Neutrophil (primary cell): ENCODE measurements around the gene NEMP2.

Experiments
- H3K27ac ChIP-seq: fragments of 200-600 bp; sonication (generic); 2 replicates; pipeline ENCODE4 v1.5.1; 2016; ENCODE audit warnings: mild to moderate bottlenecking, moderate library complexity
- H3K27me3 ChIP-seq: fragments of 200-600 bp; sonication (generic); 2 replicates; pipeline ENCODE4 v1.6.0; 2016; ENCODE audit warnings: mild to moderate bottlenecking
- H3K36me3 ChIP-seq: fragments of 200-600 bp; sonication (generic); 2 replicates; pipeline ENCODE4 v1.5.1; 2017
- H3K4me1 ChIP-seq, 2 experiments: fragments of 200-600 bp in 1 of 2; sonication (generic) in 1 of 2; 1 replicate in 1 of 2; 2 replicates in 1 of 2; pipeline versions ENCODE4 v1.5.1 to v1.6.1; 2013 to 2016; ENCODE audit warnings: low read depth in 1 of 2, low read length in 1 of 2, mild to moderate bottlenecking in 1 of 2, moderate library complexity in 1 of 2; ENCODE audit not compliant: control insufficient read depth in 1 of 2, insufficient read depth in 1 of 2
- H3K4me3 ChIP-seq, 2 experiments: fragments of 200-600 bp in 1 of 2; sonication (generic) in 1 of 2; 1 replicate in 1 of 2; 2 replicates in 1 of 2; pipeline ENCODE4 v1.5.1; 2013 to 2016; ENCODE audit warnings: low read depth in 1 of 2, low read length in 1 of 2, mild to moderate bottlenecking in 1 of 2, moderate library complexity in 1 of 2
- H3K9me3 ChIP-seq: fragments of 200-600 bp; sonication (generic); 2 replicates; pipeline ENCODE4 v1.5.1; 2016
- TF ChIP-seq, protein P1 (sequence below): fragments of 200-600 bp; sonication (generic); IDR thresholded peaks from 2 replicates; pipeline ENCODE4 v1.5.1; 2016; ENCODE audit warnings: antibody characterized with exemption

NEMP2 gene

GRCh38 chr2:190481339-190481738, 53.2 kb downstream of the NEMP2 start:
- Histone ChIP-seq H3K4me1 (no peaks in the 10 kb centered on the region), H3K27me3 (no peaks in the 10 kb centered on the region), H3K36me3 (no peaks in the 10 kb centered on the region), H3K27ac (no peak overlapping the region), H3K4me3 (no peak overlapping the region), H3K9me3 (no peaks in the 10 kb centered on the region)
- TF ChIP-seq, protein P1, sequence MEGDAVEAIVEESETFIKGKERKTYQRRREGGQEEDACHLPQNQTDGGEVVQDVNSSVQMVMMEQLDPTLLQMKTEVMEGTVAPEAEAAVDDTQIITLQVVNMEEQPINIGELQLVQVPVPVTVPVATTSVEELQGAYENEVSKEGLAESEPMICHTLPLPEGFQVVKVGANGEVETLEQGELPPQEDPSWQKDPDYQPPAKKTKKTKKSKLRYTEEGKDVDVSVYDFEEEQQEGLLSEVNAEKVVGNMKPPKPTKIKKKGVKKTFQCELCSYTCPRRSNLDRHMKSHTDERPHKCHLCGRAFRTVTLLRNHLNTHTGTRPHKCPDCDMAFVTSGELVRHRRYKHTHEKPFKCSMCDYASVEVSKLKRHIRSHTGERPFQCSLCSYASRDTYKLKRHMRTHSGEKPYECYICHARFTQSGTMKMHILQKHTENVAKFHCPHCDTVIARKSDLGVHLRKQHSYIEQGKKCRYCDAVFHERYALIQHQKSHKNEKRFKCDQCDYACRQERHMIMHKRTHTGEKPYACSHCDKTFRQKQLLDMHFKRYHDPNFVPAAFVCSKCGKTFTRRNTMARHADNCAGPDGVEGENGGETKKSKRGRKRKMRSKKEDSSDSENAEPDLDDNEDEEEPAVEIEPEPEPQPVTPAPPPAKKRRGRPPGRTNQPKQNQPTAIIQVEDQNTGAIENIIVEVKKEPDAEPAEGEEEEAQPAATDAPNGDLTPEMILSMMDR, result no peak

DNA sequence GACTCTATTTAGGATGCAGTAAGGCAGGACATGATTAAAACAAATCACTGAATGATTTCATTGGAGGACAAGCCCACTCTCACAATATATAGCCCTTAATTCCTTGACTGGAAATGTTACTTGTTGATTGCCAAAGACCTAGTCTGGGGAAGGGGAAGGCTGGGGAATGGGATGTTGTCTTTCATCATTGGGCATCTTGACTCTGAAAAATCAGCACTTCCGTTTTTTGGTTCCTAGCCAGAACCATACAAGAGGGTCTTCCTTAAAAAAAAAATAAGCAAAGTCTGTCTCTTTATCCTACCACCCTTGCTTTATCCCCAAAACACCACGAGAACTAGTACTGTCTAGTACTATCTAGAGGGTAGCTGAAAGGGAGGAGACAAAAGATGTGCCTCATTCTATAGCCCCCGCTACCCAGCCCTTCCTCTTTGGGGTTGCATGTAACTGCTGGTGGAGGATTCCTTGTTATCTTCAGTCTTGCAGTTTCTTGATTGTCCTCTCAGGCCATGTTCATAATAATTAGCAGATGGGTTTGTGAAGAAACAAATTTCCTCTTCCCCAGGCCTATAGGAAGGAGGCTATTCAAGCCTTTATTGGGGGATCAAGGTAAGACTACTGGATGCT, 55.8 kb downstream of the NEMP2 start:
- Histone ChIP-seq H3K9me3 (no peaks in the 10 kb centered on the region), H3K4me3 (no peak overlapping the region), H3K27ac (no peak overlapping the region), H3K27me3 (no peaks in the 10 kb centered on the region), H3K36me3 (no peaks in the 10 kb centered on the region), H3K4me1 (no peaks in the 10 kb centered on the region)
- TF ChIP-seq, protein P1, result no peak

GRCh38 chr2:190477661-190478454, 56.7 kb downstream of the NEMP2 start:
- no peak overlapping the region for H3K4me3 ChIP-seq
- no peak overlapping the region for H3K27ac ChIP-seq
- H3K4me1 ChIP-seq, result no peaks in the 10 kb centered on the region
- H3K9me3 ChIP-seq, result no peaks in the 10 kb centered on the region
- TF ChIP-seq, protein P1, result no peak
- H3K27me3 ChIP-seq, result no peaks in the 10 kb centered on the region
- no peaks in the 10 kb centered on the region for H3K36me3 ChIP-seq

DNA sequence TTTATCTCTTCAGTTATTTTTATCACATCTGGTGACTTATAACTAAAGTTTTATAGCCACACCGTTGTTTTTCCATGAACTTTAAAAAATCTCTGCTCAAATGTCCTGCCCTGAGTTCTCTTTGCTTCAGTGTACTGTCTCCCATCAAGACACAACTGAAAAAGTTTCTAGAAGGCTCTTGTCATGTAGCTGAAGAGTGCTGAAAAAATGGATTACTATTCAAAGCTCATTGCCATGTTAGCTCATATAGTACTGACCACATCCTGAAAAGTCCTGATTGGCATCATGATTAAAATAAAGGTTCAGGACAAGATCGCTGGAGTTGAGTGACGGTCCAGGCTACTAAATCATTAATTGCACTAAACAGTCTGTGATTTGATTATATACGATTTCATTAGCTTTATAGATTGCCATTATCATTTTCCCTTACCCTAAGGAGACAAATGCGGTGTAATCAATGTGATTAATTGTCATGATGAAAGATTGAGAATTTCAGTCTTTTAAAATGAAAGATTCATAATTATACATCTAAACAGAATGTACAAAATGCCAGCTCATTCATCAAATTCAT, 64.2 kb downstream of the NEMP2 start:
- no peaks in the 10 kb centered on the region for H3K36me3 ChIP-seq
- H3K4me3 ChIP-seq, result no peak overlapping the region
- no peaks in the 10 kb centered on the region for H3K4me1 ChIP-seq
- H3K27ac ChIP-seq, result no peak overlapping the region
- H3K9me3 ChIP-seq, result no peaks in the 10 kb centered on the region
- no peaks in the 10 kb centered on the region for H3K27me3 ChIP-seq
- TF ChIP-seq, protein P1, result no peak

- no peaks in the 10 kb centered on the region for H3K4me1 ChIP-seq
- H3K4me3 ChIP-seq, result no peak overlapping the region
- no peak overlapping the region for H3K27ac ChIP-seq
- H3K36me3 ChIP-seq, result no peaks in the 10 kb centered on the region
- no peaks in the 10 kb centered on the region for H3K9me3 ChIP-seq
- no peaks in the 10 kb centered on the region for H3K27me3 ChIP-seq
- TF ChIP-seq, protein P1, result no peak
These were observed 64.8 kb downstream of the NEMP2 start for GRCh38 chr2:190469771-190470170.
